SK-N-SH (cell line): ENCODE results near the gene CACNA1D. TPM values are rescaled to one million over a fixed set of nuclear protein-coding genes. Genes with fewer than 3 reads are reported as not detected.

ENCODE experiments used
- CTCF ChIA-PET: fragments of 300-600, 350-600 bp; formaldehyde crosslinking; extraction: SDS; loops from one replicate; lab custom pipeline; 2021; lab: Yijun Ruan, JAX
- POLR2A ChIA-PET: fragments of 350-600 bp; sonication (Branson Sonifier 250); formaldehyde crosslinking; extraction: SDS; loops from one replicate; lab custom pipeline; 2020; ENCODE audit warnings: antibody characterized with exemption, inconsistent platforms; lab: Yijun Ruan, JAX
- DNase-seq: peaks from one replicate; pipeline ENCODE4 v3.0.0; 2012
- H2AFZ ChIP-seq: fragments of 200-600 bp; sonication (generic); 2 replicates; pipeline ENCODE4 v1.8.1; 2016; ENCODE audit warnings: antibody characterized with exemption, mild to moderate bottlenecking, low read depth
- H3F3A ChIP-seq: fragments of 200-600 bp; sonication (generic); replicated peaks from 2 replicates; pipeline ENCODE3; 2016; ENCODE audit warnings: antibody characterized with exemption, mild to moderate bottlenecking; ENCODE audit not compliant: insufficient read depth
- H3K27ac ChIP-seq, 2 experiments: fragments of 200-500 bp in 1 of 2; fragments of 200-600 bp in 1 of 2; sonication (Bioruptor generic) in 1 of 2; sonication (generic), shearing (Covaris generic) in 1 of 2; 2 replicates each; pipeline versions ENCODE4 v1.5.1 to v1.6.1; 2014 to 2016; ENCODE audit warnings: low read depth in 2 of 2, inconsistent platforms in 1 of 2, low read length in 1 of 2, mild to moderate bottlenecking in 1 of 2, mixed read lengths in 1 of 2
- H3K27me3 ChIP-seq: fragments of 200-600 bp; sonication (generic), shearing (Covaris generic); 2 replicates; pipeline ENCODE4 v1.6.1; 2016; ENCODE audit warnings: mixed run types; ENCODE audit not compliant: insufficient read depth
- H3K36me3 ChIP-seq, 2 experiments: fragments of 200-500 bp in 1 of 2; fragments of 200-600 bp in 1 of 2; sonication (Bioruptor generic) in 1 of 2; sonication (generic) in 1 of 2; replicated peaks in 1 of 2; 2 replicates each; pipeline versions ENCODE3 to v1.5.1; 2014 to 2016; ENCODE audit warnings: low read length in 1 of 2, mild to moderate bottlenecking in 1 of 2; ENCODE audit not compliant: insufficient read depth in 2 of 2, control insufficient read depth in 1 of 2
- H3K4me1 ChIP-seq, 2 experiments: fragments of 200-500 bp in 1 of 2; fragments of 200-600 bp in 1 of 2; sonication (Bioruptor generic) in 1 of 2; sonication (generic), shearing (Covaris generic) in 1 of 2; 2 replicates each; pipeline versions ENCODE4 v1.5.1 to v1.6.1; 2014 to 2016; ENCODE audit warnings: low read depth in 1 of 2, low read length in 1 of 2, mixed run types in 1 of 2; ENCODE audit not compliant: insufficient read depth in 2 of 2, control insufficient read depth in 1 of 2
- H3K4me2 ChIP-seq: fragments of 200-600 bp; sonication (generic), shearing (Covaris generic); 2 replicates; pipeline ENCODE4 v1.6.1; 2017; ENCODE audit warnings: mixed run types
- H3K4me3 ChIP-seq, 2 experiments: fragments of 200-500 bp in 1 of 2; fragments of 200-600 bp in 1 of 2; sonication (Bioruptor generic) in 1 of 2; sonication (generic), shearing (Covaris generic) in 1 of 2; 2 replicates each; pipeline versions ENCODE4 v1.5.1 to v1.8.1; 2014 to 2016; ENCODE audit warnings: low read depth in 2 of 2, inconsistent platforms in 1 of 2, low read length in 1 of 2, mild to moderate bottlenecking in 1 of 2, mixed read lengths in 1 of 2, moderate library complexity in 1 of 2
- H3K79me2 ChIP-seq: fragments of 200-600 bp; sonication (generic); 2 replicates; pipeline ENCODE4 v1.8.1; 2017; ENCODE audit warnings: mild to moderate bottlenecking; ENCODE audit not compliant: insufficient read depth
- H3K9ac ChIP-seq: fragments of 200-600 bp; sonication (generic); 2 replicates; pipeline ENCODE4 v1.6.1; 2017; ENCODE audit warnings: mixed run types
- H3K9me2 ChIP-seq: fragments of 200-600 bp; sonication (generic); 2 replicates; pipeline ENCODE4 v1.6.1; 2017; ENCODE audit warnings: mixed run types
- H3K9me3 ChIP-seq: fragments of 200-600 bp; sonication (generic); 2 replicates; pipeline ENCODE4 v1.6.1; 2017; ENCODE audit warnings: mixed run types, mild to moderate bottlenecking, moderate library complexity
- H4K20me1 ChIP-seq: fragments of 200-600 bp; sonication (generic); 2 replicates; pipeline ENCODE4 v1.6.1; 2017; ENCODE audit warnings: mild to moderate bottlenecking, mixed run types; ENCODE audit not compliant: insufficient read depth
- FOXM1 ChIP-seq: IDR thresholded peaks from 2 replicates; pipeline ENCODE4 v1.4.0; 2012; ENCODE audit warnings: low read depth, mild to moderate bottlenecking
- GATA2 ChIP-seq: sonication (generic); formaldehyde crosslinking; IDR thresholded peaks from 2 replicates; pipeline ENCODE4 v1.5.0; 2020; ENCODE audit warnings: mild to moderate bottlenecking, missing genetic modification reagents
- MEF2A ChIP-seq: IDR thresholded peaks from 2 replicates; pipeline ENCODE4 v1.4.0; 2012; ENCODE audit warnings: low read depth, borderline replicate concordance
- NFIC ChIP-seq: IDR thresholded peaks from 2 replicates; pipeline ENCODE4 v1.4.0; 2012; ENCODE audit warnings: borderline replicate concordance
- PBX3 ChIP-seq: IDR thresholded peaks from 2 replicates; pipeline ENCODE4; 2012
- RCOR1 ChIP-seq: fragments of 150-350 bp; IDR thresholded peaks from 2 replicates; pipeline ENCODE4 v1.6.1; 2017; ENCODE audit warnings: antibody characterized with exemption, low read length
- REST ChIP-seq: IDR thresholded peaks from 2 replicates; pipeline ENCODE4 v1.6.1; 2012; ENCODE audit warnings: mild to moderate bottlenecking, low read depth, low read length, moderate library complexity
- RXRA ChIP-seq: IDR thresholded peaks from 2 replicates; pipeline ENCODE4 v1.4.0; 2012; ENCODE audit warnings: low read depth, mild to moderate bottlenecking, borderline replicate concordance
- SIN3A ChIP-seq: IDR thresholded peaks from 2 replicates; pipeline ENCODE4 v1.6.1; 2012; ENCODE audit warnings: low read depth, mild to moderate bottlenecking, low read length, moderate library complexity, borderline replicate concordance
- TAF1 ChIP-seq: IDR thresholded peaks from 2 replicates; pipeline ENCODE4 v1.6.1; 2012; ENCODE audit warnings: low read depth, mild to moderate bottlenecking, low read length, moderate library complexity, borderline replicate concordance
- TCF12 ChIP-seq: IDR thresholded peaks from 2 replicates; pipeline ENCODE4 v1.4.0; 2012
- TEAD4 ChIP-seq: IDR thresholded peaks from 2 replicates; pipeline ENCODE4 v1.4.0; 2012; ENCODE audit warnings: mild to moderate bottlenecking, borderline replicate concordance; ENCODE audit not compliant: insufficient read depth
- USF2 ChIP-seq: fragments of 150-350 bp; IDR thresholded peaks from 2 replicates; pipeline ENCODE4 v1.6.1; 2017; ENCODE audit warnings: antibody characterized with exemption, low read length, low read depth, borderline replicate concordance
- WGBS: methylation state at CpG from one replicate; pipeline ENCODE4 v1.1.6; 2017; ENCODE audit warnings: low lambda C conversion rate; 5-methylcytosine and 5-hydroxymethylcytosine counted together
- polyA plus RNA-seq, 3 experiments: library from polyadenylated mRNA; depleted of rRNA; stranded (reverse); fragments of >200 nt; gene quantifications; 2 replicates each; pipeline ENCODE4 v1.2.3, GENCODE V29; 2012

CACNA1D gene
- polyA plus RNA-seq, 1 of the 3 experiments (the other 2 are of a cell fraction): 0.12 TPM

GRCh38 chr3:53501178-53501577, 6.8 kb downstream of the CACNA1D start:
- no peaks in the 10 kb centered on the region for H4K20me1 ChIP-seq
- H3K4me1 ChIP-seq: peaks cover 0 to 21% of the 10 kb centered on the region in 2 experiments; a peak in 1 of 4 replicates
- H3F3A ChIP-seq: peaks cover 3% of the 10 kb centered on the region
- 68% methylated on average over 8 of the region's 8 CpGs for WGBS
- no peaks in the 10 kb centered on the region for H3K9me3 ChIP-seq
- POLR2A ChIA-PET: no interaction called here
- H3K9ac ChIP-seq: no peak overlapping the region
- H2AFZ ChIP-seq: no peak overlapping the region
- H3K27ac ChIP-seq: peak overlapping the region in 1 of 2 experiments; percentile 55; a peak in 2 of 4 replicates
- H3K9me2 ChIP-seq: no peaks in the 10 kb centered on the region
- peaks cover 13% of the 10 kb centered on the region for H3K27me3 ChIP-seq
- TF ChIP-seq REST (no peak), TAF1 (no peak), NFIC (no peak), TCF12 (no peak), RCOR1 (no peak), SIN3A (no peak), USF2 (no peak), MEF2A (no peak), GATA2 (no peak), TEAD4 (no peak), PBX3 (no peak), FOXM1 (no peak), RXRA (no peak)
- TF ChIP-seq, all 33 proteins: peak for 0
- no peak overlapping the region for H3K4me2 ChIP-seq
- no peaks in the 10 kb centered on the region for H3K36me3 ChIP-seq
- CTCF ChIA-PET: no interaction called here
- no peak overlapping the region for H3K4me3 ChIP-seq
- no peak for DNase-seq
- no peaks in the 10 kb centered on the region for H3K79me2 ChIP-seq
